DND-41 (cell line): Measurements from ENCODE around the gene STAMBPL1.

Source experiments
- EZH2 ChIP-seq: IDR thresholded peaks from 3 replicates; pipeline ENCODE4 v1.6.1; 2012; ENCODE audit warnings: borderline replicate concordance, low read depth, mild to moderate bottlenecking, moderate library complexity, low read length, inconsistent platforms; ENCODE audit not compliant: severe bottlenecking
- TF ChIP-seq, protein P1 (sequence below): IDR thresholded peaks from 2 replicates; pipeline ENCODE4 v1.5.1; 2012; ENCODE audit warnings: borderline replicate concordance, low read length, moderate library complexity, mild to moderate bottlenecking; ENCODE audit not compliant: poor library complexity, severe bottlenecking; ENCODE audit errors: extremely low read depth

DNA sequence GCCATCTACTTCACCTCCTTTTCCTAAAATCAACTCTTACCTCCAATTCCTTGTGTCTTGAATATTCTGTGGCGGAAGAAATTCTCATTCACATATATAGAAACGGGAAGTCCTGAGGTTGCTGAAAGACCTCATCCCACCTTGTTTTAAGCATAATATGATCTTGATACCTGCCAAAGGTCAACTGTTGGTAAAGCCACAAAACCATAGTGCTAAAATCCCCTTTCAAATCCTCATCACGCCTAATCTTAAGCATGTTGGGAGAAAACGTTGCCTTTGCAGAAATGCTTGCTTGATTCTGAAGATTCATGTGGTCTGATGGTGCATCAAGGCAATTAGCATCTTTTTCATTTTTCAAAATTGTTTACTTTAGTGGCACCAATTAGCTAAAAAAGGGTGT is 36.9 kb upstream of the STAMBPL1 start:
- TF ChIP-seq, protein P1, sequence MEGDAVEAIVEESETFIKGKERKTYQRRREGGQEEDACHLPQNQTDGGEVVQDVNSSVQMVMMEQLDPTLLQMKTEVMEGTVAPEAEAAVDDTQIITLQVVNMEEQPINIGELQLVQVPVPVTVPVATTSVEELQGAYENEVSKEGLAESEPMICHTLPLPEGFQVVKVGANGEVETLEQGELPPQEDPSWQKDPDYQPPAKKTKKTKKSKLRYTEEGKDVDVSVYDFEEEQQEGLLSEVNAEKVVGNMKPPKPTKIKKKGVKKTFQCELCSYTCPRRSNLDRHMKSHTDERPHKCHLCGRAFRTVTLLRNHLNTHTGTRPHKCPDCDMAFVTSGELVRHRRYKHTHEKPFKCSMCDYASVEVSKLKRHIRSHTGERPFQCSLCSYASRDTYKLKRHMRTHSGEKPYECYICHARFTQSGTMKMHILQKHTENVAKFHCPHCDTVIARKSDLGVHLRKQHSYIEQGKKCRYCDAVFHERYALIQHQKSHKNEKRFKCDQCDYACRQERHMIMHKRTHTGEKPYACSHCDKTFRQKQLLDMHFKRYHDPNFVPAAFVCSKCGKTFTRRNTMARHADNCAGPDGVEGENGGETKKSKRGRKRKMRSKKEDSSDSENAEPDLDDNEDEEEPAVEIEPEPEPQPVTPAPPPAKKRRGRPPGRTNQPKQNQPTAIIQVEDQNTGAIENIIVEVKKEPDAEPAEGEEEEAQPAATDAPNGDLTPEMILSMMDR, result no peak
- TF ChIP-seq EZH2, result no peak
